Endothelial cell of umbilical vein (primary cell): ENCODE data around the gene RANBP17. TPM values are rescaled to one million over a fixed set of nuclear protein-coding genes. Genes with fewer than 3 reads are reported as not detected.

Experiments
- BruUV-seq: library from RNA; stranded (reverse); fragments of 400-500 nt; replicated peaks from 2 replicates; lab custom pipeline; 2021; lab: Mats Ljungman, UMichigan
- CTCF ChIA-PET: fragments of 300-600, 350-600 bp; sonication (Branson Sonifier 250); formaldehyde crosslinking; loops from one replicate; lab custom pipeline; 2021; ENCODE audit warnings: antibody characterized with exemption, inconsistent platforms; lab: Charles Lee
- POLR2A ChIA-PET: fragments of 300-600, 350-600 bp; sonication (Branson Sonifier 250); formaldehyde crosslinking; loops from one replicate; lab custom pipeline; 2021; ENCODE audit warnings: antibody characterized with exemption, inconsistent platforms; lab: Charles Lee
- DNase-seq: peaks from one replicate; pipeline ENCODE4 v3.0.0-alpha.2; 2011; ENCODE audit warnings: low read depth, low spot score
- FAIRE-seq: peaks from 2 replicates; lab custom pipeline; 2011; peaks lifted over from hg19 to GRCh38; lab: Jason Lieb, UNC
- H2AFZ ChIP-seq: 2 replicates; pipeline ENCODE4 v1.6.0; 2012; ENCODE audit warnings: low read depth, low read length, control low read depth, inconsistent platforms
- H3K27ac ChIP-seq: 2 replicates; pipeline ENCODE4 v1.5.1; 2011; ENCODE audit warnings: low read depth, mild to moderate bottlenecking, control low read depth, low read length, moderate library complexity; ENCODE audit not compliant: insufficient read depth
- H3K27me3 ChIP-seq, 2 experiments: 2 replicates each; pipeline versions ENCODE4 v1.6.0 to v1.6.1; 2011; ENCODE audit warnings: low read length in 2 of 2, mixed read lengths in 1 of 2; ENCODE audit not compliant: control insufficient read depth in 2 of 2, insufficient read depth in 2 of 2
- H3K36me3 ChIP-seq, 2 experiments: 2 replicates in 1 of 2; 3 replicates in 1 of 2; pipeline ENCODE4 v1.5.1; 2011; ENCODE audit warnings: low read length in 2 of 2, mild to moderate bottlenecking in 1 of 2, moderate library complexity in 1 of 2; ENCODE audit not compliant: control insufficient read depth in 2 of 2, insufficient read depth in 2 of 2; ENCODE audit errors: extremely low read depth in 1 of 2
- H3K4me1 ChIP-seq: 3 replicates; pipeline ENCODE4 v1.5.1; 2011; ENCODE audit warnings: mild to moderate bottlenecking, low read length; ENCODE audit not compliant: control insufficient read depth, insufficient read depth; ENCODE audit errors: extremely low read depth
- H3K4me2 ChIP-seq: 2 replicates; pipeline ENCODE4 v1.6.1; 2011; ENCODE audit warnings: low read length, control low read depth, mixed read lengths; ENCODE audit not compliant: insufficient read depth
- H3K4me3 ChIP-seq, 3 experiments: fragments of 200-600 bp in 1 of 3; sonication (generic), shearing (Covaris generic) in 1 of 3; replicated peaks in 1 of 3; 2 replicates each; pipeline ENCODE4 v1.5.1; 2011 to 2016; ENCODE audit warnings: control low read depth in 3 of 3, low read length in 3 of 3, mild to moderate bottlenecking in 2 of 3, inconsistent platforms in 1 of 3, low read depth in 1 of 3, moderate library complexity in 1 of 3; ENCODE audit not compliant: insufficient read depth in 1 of 3
- H3K79me2 ChIP-seq: 2 replicates; pipeline ENCODE4 v1.6.0; 2012; ENCODE audit warnings: low read length, inconsistent platforms; ENCODE audit not compliant: control insufficient read depth, insufficient read depth
- H3K9ac ChIP-seq: replicated peaks from 2 replicates; pipeline ENCODE3; 2011; ENCODE audit warnings: low read length, control low read depth; ENCODE audit not compliant: insufficient read depth; ENCODE audit errors: extremely low read depth
- H3K9me1 ChIP-seq: replicated peaks from 3 replicates; pipeline ENCODE4 v1.6.0; 2011; ENCODE audit warnings: mild to moderate bottlenecking, low read length; ENCODE audit not compliant: control insufficient read depth, insufficient read depth; ENCODE audit errors: extremely low read depth
- H3K9me3 ChIP-seq: replicated peaks from 2 replicates; pipeline ENCODE4 v1.5.1; 2012; ENCODE audit warnings: low read length, inconsistent platforms; ENCODE audit not compliant: control insufficient read depth, insufficient read depth
- H4K20me1 ChIP-seq: replicated peaks from 2 replicates; pipeline ENCODE3; 2011; ENCODE audit warnings: mild to moderate bottlenecking, low read length; ENCODE audit not compliant: control insufficient read depth, insufficient read depth; ENCODE audit errors: extremely low read depth
- EZH2 ChIP-seq: IDR thresholded peaks from 2 replicates; pipeline ENCODE4 v1.6.1; 2012; ENCODE audit warnings: borderline replicate concordance, low read depth, mild to moderate bottlenecking, moderate library complexity, low read length, inconsistent platforms; ENCODE audit not compliant: severe bottlenecking
- FOS ChIP-seq: IDR thresholded peaks from 2 replicates; pipeline ENCODE4 v1.6.1; 2011; ENCODE audit warnings: mild to moderate bottlenecking, low read length, moderate library complexity, borderline replicate concordance; ENCODE audit not compliant: insufficient read depth
- GATA2 ChIP-seq: IDR thresholded peaks from 2 replicates; pipeline ENCODE4 v1.7.0; 2011; ENCODE audit warnings: low read depth, mild to moderate bottlenecking, moderate library complexity, mixed read lengths, low read length; ENCODE audit not compliant: insufficient read length, insufficient read depth
- JUN ChIP-seq: IDR thresholded peaks from 2 replicates; pipeline ENCODE4 v1.6.1; 2011; ENCODE audit warnings: borderline replicate concordance, low read depth; ENCODE audit not compliant: insufficient read length, insufficient read depth
- MAX ChIP-seq: IDR thresholded peaks from 2 replicates; pipeline ENCODE4 v1.6.1; 2011; ENCODE audit not compliant: insufficient read depth, insufficient read length
- MYC ChIP-seq: IDR thresholded peaks from one replicate; pipeline ENCODE4 v1.6.1; 2011; ENCODE audit warnings: mild to moderate bottlenecking, low read depth, low read length
- POLR2A ChIP-seq: IDR thresholded peaks from 2 replicates; pipeline ENCODE4 v1.6.1; 2012; ENCODE audit warnings: low read depth, mild to moderate bottlenecking, control low read depth, low read length
- POLR2AphosphoS5 ChIP-seq: IDR thresholded peaks from 2 replicates; pipeline ENCODE4 v1.6.1; 2012; ENCODE audit warnings: low read depth, mild to moderate bottlenecking, control low read depth, low read length, moderate library complexity; ENCODE audit not compliant: insufficient read depth
- dilution Hi-C: fragments of 300-500 bp; cut with MboI; formaldehyde crosslinking; loops from one replicate; pipeline ENCODE4 v1.15.0; 2019; ENCODE audit warnings: low sequenced_read_pairs; ENCODE audit not compliant: extremely low pct_ligation_motif_present
- intact Hi-C: fragments of 100-400 bp; cut with micrococcal nuclease; formaldehyde crosslinking; loops from one replicate; pipeline ENCODE4 v1.10.0; 2022
- polyA plus RNA-seq, 4 experiments: library from polyadenylated mRNA; depleted of rRNA in 3 of 4; stranded (reverse) in 3 of 4; unstranded in 1 of 4; fragments of >200 nt; gene quantifications; 2 replicates each; pipeline versions ENCODE4 v1.2.1 to v1.2.3, GENCODE V29; 2011 to 2012; ENCODE audit warnings: missing spikeins in 1 of 4
- total RNA-seq: library from RNA; stranded (reverse); gene quantifications from 2 replicates; pipeline ENCODE4 v1.2.3, GENCODE V29; 2021
- TF ChIP-seq, protein P1 (sequence below), 2 donors: IDR thresholded peaks; 1 replicate in 1 of 2; 2 replicates in 1 of 2; pipeline ENCODE4 v1.5.1; 2011; ENCODE audit warnings: low read length in 2 of 2, mild to moderate bottlenecking in 2 of 2, moderate library complexity in 2 of 2, control low read depth in 1 of 2, inconsistent platforms in 1 of 2, low read depth in 1 of 2; ENCODE audit not compliant: insufficient read depth in 1 of 2; ENCODE audit errors: extremely low read depth in 1 of 2

RANBP17 gene
- total and polyA plus RNA-seq, 2 donors (not counting 3 experiments of a cell fraction or from before 2014, with no cell fraction given): 5.6 to 13.6 TPM

- no TSS peak for BruUV-seq
- no peaks in the 10 kb centered on the region for H3K27me3 ChIP-seq
- no peak overlapping the region for H3K27ac ChIP-seq
- H4K20me1 ChIP-seq: no peaks in the 10 kb centered on the region
- DNase-seq (no peak), FAIRE-seq (no peak)
- intact Hi-C loops: no loop called here
- ChIA-PET POLR2A (interaction anchor here (0.6 kb wide), 1 partner anchor 125 kb away, joined by 3 read pairs; no protein-coding TSS in a partner anchor), CTCF (interaction anchor here (1.2 to 1.3 kb wide), 2 partner anchors 9 to 11 kb away, joined by 3 read pairs; no protein-coding TSS in a partner anchor)
- no peak overlapping the region for H3K4me2 ChIP-seq
- H2AFZ ChIP-seq: no peak overlapping the region
- TF ChIP-seq, protein P1, sequence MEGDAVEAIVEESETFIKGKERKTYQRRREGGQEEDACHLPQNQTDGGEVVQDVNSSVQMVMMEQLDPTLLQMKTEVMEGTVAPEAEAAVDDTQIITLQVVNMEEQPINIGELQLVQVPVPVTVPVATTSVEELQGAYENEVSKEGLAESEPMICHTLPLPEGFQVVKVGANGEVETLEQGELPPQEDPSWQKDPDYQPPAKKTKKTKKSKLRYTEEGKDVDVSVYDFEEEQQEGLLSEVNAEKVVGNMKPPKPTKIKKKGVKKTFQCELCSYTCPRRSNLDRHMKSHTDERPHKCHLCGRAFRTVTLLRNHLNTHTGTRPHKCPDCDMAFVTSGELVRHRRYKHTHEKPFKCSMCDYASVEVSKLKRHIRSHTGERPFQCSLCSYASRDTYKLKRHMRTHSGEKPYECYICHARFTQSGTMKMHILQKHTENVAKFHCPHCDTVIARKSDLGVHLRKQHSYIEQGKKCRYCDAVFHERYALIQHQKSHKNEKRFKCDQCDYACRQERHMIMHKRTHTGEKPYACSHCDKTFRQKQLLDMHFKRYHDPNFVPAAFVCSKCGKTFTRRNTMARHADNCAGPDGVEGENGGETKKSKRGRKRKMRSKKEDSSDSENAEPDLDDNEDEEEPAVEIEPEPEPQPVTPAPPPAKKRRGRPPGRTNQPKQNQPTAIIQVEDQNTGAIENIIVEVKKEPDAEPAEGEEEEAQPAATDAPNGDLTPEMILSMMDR (IDR thresholded peaks at IDR 0.05; ENCODE audit: extremely low read depth in 1 of 2, insufficient read depth in 1 of 2, low read depth in 1 of 2, low read length in 2 of 2): no peak
- TF ChIP-seq FOS (no peak), POLR2A (no peak), GATA2 (no peak), JUN (no peak), MYC (no peak), EZH2 (no peak), MAX (no peak), POLR2AphosphoS5 (no peak)
- H3K36me3 ChIP-seq: no peaks in the 10 kb centered on the region
- H3K4me1 ChIP-seq: no peaks in the 10 kb centered on the region
- no peak overlapping the region for H3K4me3 ChIP-seq
- dilution Hi-C loops: no loop called here
- H3K79me2 ChIP-seq: no peaks in the 10 kb centered on the region
- H3K9me1 ChIP-seq: no peaks in the 10 kb centered on the region
- no peaks in the 10 kb centered on the region for H3K9me3 ChIP-seq
- no peak overlapping the region for H3K9ac ChIP-seq
Observed at GRCh38 chr5:171142617-171143016, 280.8 kb downstream of the RANBP17 start.
